C4-2B (cell line): Measurements from ENCODE around the gene REN.

Experiments
- H3K27ac ChIP-seq: fragments of 450-650 bp; 2 replicates; pipeline ENCODE4 v1.5.1; 2017
- ZFX ChIP-seq: fragments of 450-650 bp; IDR thresholded peaks from 2 replicates; pipeline ENCODE4 v1.6.1; 2017
- TF ChIP-seq, protein P1 (sequence below): fragments of 450-650 bp; conservative IDR thresholded peaks from 2 replicates; pipeline ENCODE4 v1.5.1; 2017; ENCODE audit warnings: mild to moderate bottlenecking

The REN gene

DNA sequence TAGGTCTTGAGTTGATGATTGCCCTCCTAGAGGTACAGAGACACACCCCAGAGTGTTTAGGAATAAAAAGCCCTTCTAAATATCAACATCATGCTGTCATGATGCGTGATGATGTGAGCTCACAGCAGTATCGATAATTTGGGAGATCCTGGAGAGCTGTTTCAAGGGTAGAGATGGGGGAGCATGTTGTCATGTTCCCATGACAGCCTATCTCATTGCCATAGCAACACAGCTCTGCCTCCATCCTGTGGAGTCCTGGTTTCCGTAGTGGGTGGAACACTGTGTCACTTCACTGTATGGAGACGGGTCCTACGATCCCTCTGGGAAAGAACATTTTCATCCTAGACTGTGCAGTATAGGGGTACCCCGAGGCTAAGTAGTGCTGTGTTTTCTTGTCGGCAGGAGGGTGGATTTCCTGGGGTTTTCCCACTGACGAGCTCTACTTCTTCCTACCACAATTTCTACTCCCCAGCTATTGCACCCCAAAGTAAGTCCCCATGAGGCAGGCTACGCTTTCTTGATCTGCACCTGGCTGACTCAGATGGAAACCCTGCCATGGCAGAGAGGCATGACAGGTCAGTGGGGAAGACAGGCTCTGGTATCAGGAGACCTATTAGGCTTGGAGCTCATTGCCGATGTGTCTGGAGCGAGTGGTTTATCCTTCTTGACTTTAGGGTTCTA is 23.0 kb upstream of the REN start:
- no peak overlapping the region for H3K27ac ChIP-seq
- TF ChIP-seq, protein P1, sequence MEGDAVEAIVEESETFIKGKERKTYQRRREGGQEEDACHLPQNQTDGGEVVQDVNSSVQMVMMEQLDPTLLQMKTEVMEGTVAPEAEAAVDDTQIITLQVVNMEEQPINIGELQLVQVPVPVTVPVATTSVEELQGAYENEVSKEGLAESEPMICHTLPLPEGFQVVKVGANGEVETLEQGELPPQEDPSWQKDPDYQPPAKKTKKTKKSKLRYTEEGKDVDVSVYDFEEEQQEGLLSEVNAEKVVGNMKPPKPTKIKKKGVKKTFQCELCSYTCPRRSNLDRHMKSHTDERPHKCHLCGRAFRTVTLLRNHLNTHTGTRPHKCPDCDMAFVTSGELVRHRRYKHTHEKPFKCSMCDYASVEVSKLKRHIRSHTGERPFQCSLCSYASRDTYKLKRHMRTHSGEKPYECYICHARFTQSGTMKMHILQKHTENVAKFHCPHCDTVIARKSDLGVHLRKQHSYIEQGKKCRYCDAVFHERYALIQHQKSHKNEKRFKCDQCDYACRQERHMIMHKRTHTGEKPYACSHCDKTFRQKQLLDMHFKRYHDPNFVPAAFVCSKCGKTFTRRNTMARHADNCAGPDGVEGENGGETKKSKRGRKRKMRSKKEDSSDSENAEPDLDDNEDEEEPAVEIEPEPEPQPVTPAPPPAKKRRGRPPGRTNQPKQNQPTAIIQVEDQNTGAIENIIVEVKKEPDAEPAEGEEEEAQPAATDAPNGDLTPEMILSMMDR, result no peak
- TF ChIP-seq ZFX, result no peak

DNA sequence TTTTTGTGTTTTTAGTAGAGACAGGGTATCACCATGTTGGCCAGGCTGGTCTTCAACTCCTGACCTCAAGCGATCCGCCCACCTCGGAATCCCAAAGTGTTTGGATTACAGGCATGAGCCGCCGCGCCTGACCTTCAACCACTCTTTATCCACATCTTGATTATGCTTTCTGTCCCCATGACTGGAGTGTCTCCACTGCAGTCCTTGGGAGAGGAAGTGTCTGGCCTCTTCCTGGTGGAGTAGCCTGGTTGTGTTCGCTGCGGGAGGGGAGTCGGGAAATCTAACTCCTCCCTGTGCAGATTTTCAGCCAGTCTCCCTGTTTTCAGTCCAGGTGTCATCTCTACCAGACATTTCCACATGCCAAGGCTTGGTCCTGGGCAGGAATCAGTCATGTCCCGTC is 20.5 kb upstream of the REN start:
- TF ChIP-seq ZFX, result no peak
- TF ChIP-seq, protein P1, result no peak
- H3K27ac ChIP-seq, result no peak overlapping the region

DNA sequence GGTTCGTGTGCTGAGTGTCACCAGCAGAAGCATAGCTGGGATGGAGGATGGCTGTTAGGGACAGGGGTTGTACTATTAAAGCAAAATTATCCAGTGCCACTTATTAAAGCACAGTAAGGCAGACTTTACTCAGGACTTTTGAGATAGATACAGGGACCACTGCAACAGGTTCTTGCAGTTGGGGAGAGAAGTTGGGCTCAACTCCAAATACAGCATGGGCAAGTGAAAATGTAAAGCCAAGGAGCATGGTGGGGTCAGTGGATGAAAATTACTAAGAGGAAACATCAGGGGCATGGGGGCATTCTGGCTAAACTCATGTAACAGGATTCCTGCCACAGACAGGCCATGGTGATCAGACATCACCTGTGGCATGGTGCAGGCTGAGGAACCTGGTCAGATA is 15.0 kb upstream of the REN start:
- TF ChIP-seq ZFX, result no peak
- TF ChIP-seq, protein P1, result no peak
- no peak overlapping the region for H3K27ac ChIP-seq

DNA sequence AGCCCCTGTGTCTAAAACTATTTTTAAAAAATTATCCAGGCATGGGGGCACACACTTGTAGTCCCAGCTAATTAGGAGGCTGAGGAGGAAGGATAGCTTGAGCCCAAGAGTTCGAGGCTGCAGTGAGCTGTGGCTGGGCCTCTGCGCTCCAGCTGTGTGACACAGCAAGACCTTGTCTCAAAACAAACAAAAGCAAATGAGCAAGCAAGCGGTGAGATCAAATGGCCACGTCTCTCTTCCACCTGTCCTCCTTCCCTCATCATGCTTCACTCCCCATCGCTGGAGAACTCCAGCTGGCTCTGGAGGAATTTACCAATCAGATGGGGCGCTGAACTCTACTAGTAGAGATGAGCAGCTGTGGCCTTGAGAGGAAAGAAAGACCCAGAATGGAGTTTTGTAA is 14.0 kb upstream of the REN start:
- no peak for TF ChIP-seq ZFX
- TF ChIP-seq, protein P1, result no peak
- H3K27ac ChIP-seq, result no peak overlapping the region

DNA sequence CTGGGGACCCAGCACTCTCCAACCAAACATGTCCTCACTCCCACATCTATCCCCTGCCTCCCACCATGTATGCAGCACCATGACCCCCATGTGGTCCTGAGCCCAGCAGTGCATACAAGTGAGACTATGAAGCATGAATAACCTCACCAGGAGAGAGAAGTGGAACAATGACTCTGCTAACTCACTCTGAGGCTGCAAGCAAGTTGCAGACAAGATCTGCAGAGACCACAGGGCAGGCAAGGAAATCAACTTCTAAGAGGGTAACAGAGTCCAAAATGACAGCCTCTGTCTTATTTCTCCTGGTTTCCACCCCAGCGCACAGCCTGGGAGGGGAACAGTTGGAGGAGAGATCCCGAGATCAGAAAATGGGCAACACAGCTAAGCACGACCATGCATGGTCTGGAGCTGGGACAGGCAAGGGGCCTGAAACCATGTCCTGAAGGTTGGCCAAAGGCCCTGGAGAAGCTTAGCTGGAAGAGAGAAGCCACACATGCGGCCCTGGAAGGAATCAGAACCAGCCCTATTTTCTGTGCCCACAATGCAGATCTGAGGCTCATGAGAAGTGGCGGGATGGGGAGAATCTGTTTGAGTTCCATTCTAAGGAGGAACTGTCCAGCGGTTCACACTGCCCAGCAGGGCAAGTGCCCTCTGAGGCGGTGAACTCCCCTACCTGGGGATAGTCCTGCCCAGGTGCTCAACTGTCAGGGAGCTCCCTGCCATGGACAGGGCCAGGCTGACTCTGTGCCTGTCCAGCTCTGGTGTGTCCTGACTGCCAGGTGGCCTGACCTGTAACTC is 12.5 kb upstream of the REN start:
- H3K27ac ChIP-seq, result no peak overlapping the region
- TF ChIP-seq ZFX, result no peak
- TF ChIP-seq, protein P1, result no peak

DNA sequence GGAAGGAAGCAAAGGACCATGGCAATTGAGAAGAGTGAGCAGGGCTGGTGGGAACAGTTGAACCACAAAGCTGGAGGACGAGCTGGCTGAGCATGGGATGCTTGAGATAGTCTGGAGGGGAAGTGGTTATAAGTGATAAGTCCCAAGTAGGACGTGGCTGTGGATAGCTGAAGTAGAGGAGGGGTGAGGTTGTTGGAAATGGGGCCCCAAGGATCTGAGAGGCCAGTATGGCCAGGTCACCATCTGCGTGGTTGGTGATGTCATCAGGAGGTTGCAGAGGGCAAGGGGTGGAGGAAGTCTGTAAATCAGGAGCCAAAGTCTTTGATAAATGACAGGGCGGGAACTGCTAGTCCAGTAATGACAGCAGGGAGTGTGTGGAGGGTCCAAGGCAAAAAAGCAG is 11.0 kb upstream of the REN start:
- no peak overlapping the region for H3K27ac ChIP-seq
- TF ChIP-seq, protein P1, result no peak
- no peak for TF ChIP-seq ZFX

DNA sequence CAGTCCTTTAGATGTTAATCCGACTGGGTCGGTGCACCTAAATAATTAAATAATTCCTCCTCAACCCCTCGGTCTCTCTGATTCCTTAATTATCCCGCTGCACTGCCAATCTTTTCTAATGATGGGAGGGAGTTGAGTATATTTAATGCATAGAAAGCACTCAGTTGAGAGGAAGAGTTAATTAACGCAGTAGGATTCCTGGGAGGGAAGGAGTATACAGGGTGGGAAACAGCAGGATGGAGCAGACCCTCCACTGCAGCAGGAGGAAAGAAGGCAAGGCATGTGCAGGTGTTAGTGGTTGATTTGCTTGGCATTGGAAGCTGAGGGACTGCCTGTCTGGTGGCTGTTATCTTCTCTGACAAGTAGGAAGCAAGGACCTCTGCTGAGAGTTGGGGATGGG is 9.9 kb upstream of the REN start:
- H3K27ac ChIP-seq, result no peak overlapping the region
- TF ChIP-seq, protein P1, result no peak
- no peak for TF ChIP-seq ZFX
